SW480 (cell line): Measurements from ENCODE around the gene SLC22A15.
A peak's percentile ranks its signal among the peaks of the same experiment; 100 is the strongest.

ENCODE experiments used
- DNase-seq: peaks from one replicate; pipeline ENCODE4 v3.0.0-alpha.2; 2016; ENCODE audit warnings: low spot score

SLC22A15 gene

DNA sequence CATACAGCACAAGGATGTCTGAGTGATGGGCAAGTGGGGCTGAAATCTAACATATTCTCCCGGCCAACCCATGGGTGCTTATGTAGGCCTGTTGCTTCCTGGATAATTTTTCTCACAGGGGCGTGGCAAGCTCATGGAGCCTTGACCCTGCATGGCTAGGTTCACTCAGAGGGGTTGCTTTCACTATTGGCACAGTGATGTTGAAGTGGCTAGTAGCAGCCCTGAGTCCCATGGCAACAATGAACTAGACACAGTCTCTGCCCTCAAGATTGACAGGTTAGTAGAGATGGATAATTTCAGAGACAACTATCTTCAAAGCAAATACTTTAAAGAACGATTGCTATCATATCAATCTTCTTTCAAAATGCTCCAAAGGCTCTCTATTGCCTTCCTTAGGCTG lies 128.4 kb downstream of the SLC22A15 start:
- no peak for DNase-seq

DNA sequence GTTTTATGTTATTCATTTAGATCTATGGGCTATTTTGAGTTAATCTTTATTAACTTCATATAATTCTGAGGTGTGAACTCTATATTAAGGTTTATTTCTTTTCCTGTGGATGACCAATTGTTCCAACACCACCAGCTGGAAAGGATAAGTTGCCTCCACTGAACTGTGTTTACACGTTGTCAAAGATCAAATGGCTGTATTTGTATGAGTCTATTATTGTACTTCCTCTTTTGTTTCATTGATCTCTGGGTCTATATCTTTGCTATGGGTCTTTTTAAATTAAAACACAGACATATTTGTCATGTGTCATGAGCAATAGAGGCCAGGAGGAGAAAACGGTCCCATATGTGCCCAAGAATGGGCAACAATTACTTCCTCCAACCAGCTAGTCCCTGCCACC lies 129.7 kb downstream of the SLC22A15 start:
- DNase-seq, result no peak

- no peak for DNase-seq
Observed at GRCh38 chr1:116106646-116107045, 130.3 kb downstream of the SLC22A15 start.

DNA sequence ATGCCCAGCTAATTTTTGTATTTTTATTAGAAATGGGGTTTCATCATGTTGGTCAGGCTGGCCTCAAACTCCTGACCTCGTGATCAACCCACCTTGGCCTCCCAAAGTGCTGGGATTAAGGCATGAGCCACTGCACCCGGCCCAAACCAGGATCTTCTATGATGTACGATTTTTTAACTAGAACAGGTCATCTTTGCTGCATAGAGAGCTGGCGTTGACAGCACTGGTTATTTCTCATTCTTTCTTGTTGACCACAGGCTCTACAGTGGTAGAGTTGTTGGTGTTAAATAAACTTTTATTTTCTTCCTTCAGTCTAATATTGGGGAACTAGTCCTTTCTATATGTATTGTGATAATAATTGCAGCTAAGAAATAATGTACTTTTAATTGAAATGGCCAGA lies 131.1 kb downstream of the SLC22A15 start:
- DNase-seq, result no peak

GRCh38 chr1:116110567-116111523 lies 134.5 kb downstream of the SLC22A15 start, which contains the start of gene MAB21L3:
Gene MAB21L3 (plus strand): TSS chr1:116111399. CDS start chr1:116112616, 1,217 bp downstream.
- DNase-seq, result peak; percentile 22

GRCh38 chr1:116111524-116112021 lies 135.3 kb downstream of the SLC22A15 start:
- DNase-seq, result no peak

- no peak for DNase-seq
Observed at GRCh38 chr1:116112388-116113140, 136.3 kb downstream of the SLC22A15 start.

GRCh38 chr1:116113615-116114014 lies 137.3 kb downstream of the SLC22A15 start:
- DNase-seq, result no peak

GRCh38 chr1:116115476-116116439 lies 139.4 kb downstream of the SLC22A15 start:
- no peak for DNase-seq

GRCh38 chr1:116118471-116118870 lies 142.2 kb downstream of the SLC22A15 start:
- DNase-seq, result no peak
